OCI-LY3 (cell line): ENCODE measurements around the gene ST14.

Source experiments
- CTCF ChIP-seq: fragments of 200-600, 300-600 bp; sonication (generic); IDR thresholded peaks from 2 replicates; pipeline ENCODE4 v1.5.1; 2014; ENCODE audit warnings: antibody characterized with exemption, low read length, low read depth
- EZH2phosphoT487 ChIP-seq: fragments of 200-600 bp; shearing (Covaris generic); IDR thresholded peaks from 2 replicates; pipeline ENCODE4 v1.6.1; 2018; ENCODE audit warnings: antibody characterized with exemption, mixed run types, low read depth

DNA sequence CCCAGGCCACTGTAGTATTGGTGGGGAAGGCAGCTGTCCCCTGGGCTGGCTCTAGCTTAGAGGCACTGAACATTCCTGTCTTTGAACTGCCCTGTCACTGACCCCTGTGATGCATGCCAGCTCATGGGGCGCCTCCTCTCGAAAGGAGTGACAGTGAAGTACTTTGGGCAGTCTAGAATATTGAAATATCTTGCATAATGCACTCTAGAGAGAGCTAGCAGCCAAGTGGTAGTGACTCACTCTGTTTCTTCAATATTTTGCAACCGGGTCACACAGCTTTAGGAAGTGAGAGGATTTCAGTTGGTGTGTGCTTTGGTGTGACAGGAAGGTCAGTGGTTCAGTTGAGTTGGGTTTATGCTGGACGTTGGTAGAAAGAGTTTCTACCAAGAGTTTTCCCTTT lies 35.5 kb upstream of the ST14 start:
- TF ChIP-seq CTCF = no peak
- TF ChIP-seq EZH2phosphoT487 = no peak
